ENCODE results near the gene HIRA.
A peak's percentile ranks its signal among the peaks of the same experiment; 100 is the strongest.
"Not testable (repeated sequence)": the region's sequence is repeated elsewhere in the genome, so short reads cannot be mapped to it uniquely, and the experiment has no call there.

The HIRA gene

GRCh38 chr22:19336133-19337075, 95.1 kb downstream of the HIRA start:
- no peak overlapping the region for H3K4me3 ChIP-seq (ENCODE audit: low read depth, low read length)

GRCh38 chr22:19331975-19332374, 99.6 kb downstream of the HIRA start:
- no peak overlapping the region for H3K4me3 ChIP-seq (ENCODE audit: low read depth, low read length)

- no peak overlapping the region for H3K4me3 ChIP-seq (ENCODE audit: low read depth, low read length)
Measured at GRCh38 chr22:19331474-19331873, 100.1 kb downstream of the HIRA start.

GRCh38 chr22:19330865-19331418, 100.6 kb downstream of the HIRA start:
- H3K4me3 ChIP-seq (ENCODE audit: low read depth, low read length) = no peak overlapping the region

- not testable (repeated sequence) for H3K4me3 ChIP-seq (ENCODE audit: low read depth, low read length)
Measured at GRCh38 chr22:19330205-19330604, 101.3 kb downstream of the HIRA start.

GRCh38 chr22:19329454-19329853, 102.1 kb downstream of the HIRA start:
- H3K4me3 ChIP-seq (ENCODE audit: low read depth, low read length) = no peak overlapping the region

- no peak overlapping the region for H3K4me3 ChIP-seq (ENCODE audit: low read depth, low read length)
Measured at GRCh38 chr22:19325296-19325948, 106.1 kb downstream of the HIRA start.

GRCh38 chr22:19323420-19323819, 108.1 kb downstream of the HIRA start:
- not testable (repeated sequence) for H3K4me3 ChIP-seq (ENCODE audit: low read depth, low read length)

GRCh38 chr22:19321757-19322156, 109.8 kb downstream of the HIRA start:
- H3K4me3 ChIP-seq (ENCODE audit: low read depth, low read length) = no peak overlapping the region

GRCh38 chr22:19320136-19320535, 111.4 kb downstream of the HIRA start:
- not testable (repeated sequence) for H3K4me3 ChIP-seq (ENCODE audit: low read depth, low read length)

- no peak overlapping the region for H3K4me3 ChIP-seq (ENCODE audit: low read depth, low read length)
Measured at GRCh38 chr22:19319281-19319680, 112.3 kb downstream of the HIRA start.

GRCh38 chr22:19317865-19318264, 113.7 kb downstream of the HIRA start:
- no peak overlapping the region for H3K4me3 ChIP-seq (ENCODE audit: low read depth, low read length)

GRCh38 chr22:19307872-19308271, 123.7 kb downstream of the HIRA start:
- no peak overlapping the region for H3K4me3 ChIP-seq (ENCODE audit: low read depth, low read length)

- H3K4me3 ChIP-seq (ENCODE audit: low read depth, low read length) = not testable (repeated sequence)
Measured at GRCh38 chr22:19306535-19306934, 125.0 kb downstream of the HIRA start.

GRCh38 chr22:19304547-19304946, 127.0 kb downstream of the HIRA start:
- H3K4me3 ChIP-seq (ENCODE audit: low read depth, low read length) = no peak overlapping the region

GRCh38 chr22:19303785-19304184, 127.7 kb downstream of the HIRA start:
- H3K4me3 ChIP-seq (ENCODE audit: low read depth, low read length) = no peak overlapping the region

GRCh38 chr22:19295733-19296132, 135.8 kb downstream of the HIRA start:
- H3K4me3 ChIP-seq (ENCODE audit: low read depth, low read length) = no peak overlapping the region

- peak overlapping the region; percentile 62 for H3K4me3 ChIP-seq (ENCODE audit: low read depth, low read length)
Measured at GRCh38 chr22:19292458-19293230, 138.9 kb downstream of the HIRA start.

GRCh38 chr22:19291580-19292457, 139.7 kb downstream of the HIRA start, which contains the start of gene CLTCL1:
CLTCL1 (minus strand) TSS chr22:19291719; CDS start chr22:19291641, 78 bp downstream.
- peak within 1 kb of the TSS; percentile 62 for H3K4me3 ChIP-seq (ENCODE audit: low read depth, low read length)

GRCh38 chr22:19291218-19291579, 140.3 kb downstream of the HIRA start:
- H3K4me3 ChIP-seq (ENCODE audit: low read depth, low read length) = peak overlapping the region; percentile 61

Data from iPS-11a (cell line).